ENCODE data around the gene KCNQ1OT1.

DNA sequence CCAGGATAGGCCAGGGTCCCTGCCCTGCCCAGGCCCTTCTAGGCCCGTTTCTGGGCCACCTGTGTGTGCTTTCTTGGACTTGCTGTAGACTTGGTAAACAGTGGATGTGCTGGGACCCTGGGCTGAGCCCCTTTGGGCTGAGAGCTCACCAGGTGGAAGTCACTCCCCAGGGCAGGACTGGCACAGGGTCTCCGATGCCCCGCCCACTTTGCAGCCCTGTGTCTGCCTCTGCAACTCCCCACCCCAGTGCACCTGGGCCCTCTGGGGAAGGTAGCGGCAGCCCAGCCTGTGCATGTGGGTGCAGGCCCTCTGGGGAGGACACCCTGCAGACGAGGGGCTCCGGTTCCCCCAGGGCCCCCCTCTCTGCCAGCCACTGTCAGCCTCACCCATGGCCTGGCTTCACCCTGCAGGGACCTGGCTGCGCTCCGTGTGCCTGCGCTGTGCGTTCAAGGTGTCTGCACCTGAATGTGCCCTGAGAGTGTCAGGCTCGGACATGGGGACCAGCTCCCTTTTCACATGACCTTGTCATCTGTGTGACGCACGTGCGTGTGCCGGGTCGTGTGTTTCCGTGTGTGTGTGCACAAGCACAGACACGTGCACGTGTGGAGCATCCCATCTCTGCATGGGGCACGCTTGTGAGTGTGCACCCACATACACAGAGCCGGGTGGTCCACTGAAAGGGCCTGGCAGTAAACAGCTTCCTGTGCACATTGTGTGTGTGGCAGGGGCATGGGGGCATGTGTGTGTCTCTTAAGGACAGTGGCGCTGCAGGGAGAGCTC is 118.5 kb downstream of the KCNQ1OT1 start:
- TF ChIP-seq EZH2 (optimal IDR thresholded peaks at IDR 0.05; ENCODE audit: low read depth, low read length) = no peak
- TF ChIP-seq, protein P1, sequence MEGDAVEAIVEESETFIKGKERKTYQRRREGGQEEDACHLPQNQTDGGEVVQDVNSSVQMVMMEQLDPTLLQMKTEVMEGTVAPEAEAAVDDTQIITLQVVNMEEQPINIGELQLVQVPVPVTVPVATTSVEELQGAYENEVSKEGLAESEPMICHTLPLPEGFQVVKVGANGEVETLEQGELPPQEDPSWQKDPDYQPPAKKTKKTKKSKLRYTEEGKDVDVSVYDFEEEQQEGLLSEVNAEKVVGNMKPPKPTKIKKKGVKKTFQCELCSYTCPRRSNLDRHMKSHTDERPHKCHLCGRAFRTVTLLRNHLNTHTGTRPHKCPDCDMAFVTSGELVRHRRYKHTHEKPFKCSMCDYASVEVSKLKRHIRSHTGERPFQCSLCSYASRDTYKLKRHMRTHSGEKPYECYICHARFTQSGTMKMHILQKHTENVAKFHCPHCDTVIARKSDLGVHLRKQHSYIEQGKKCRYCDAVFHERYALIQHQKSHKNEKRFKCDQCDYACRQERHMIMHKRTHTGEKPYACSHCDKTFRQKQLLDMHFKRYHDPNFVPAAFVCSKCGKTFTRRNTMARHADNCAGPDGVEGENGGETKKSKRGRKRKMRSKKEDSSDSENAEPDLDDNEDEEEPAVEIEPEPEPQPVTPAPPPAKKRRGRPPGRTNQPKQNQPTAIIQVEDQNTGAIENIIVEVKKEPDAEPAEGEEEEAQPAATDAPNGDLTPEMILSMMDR (IDR thresholded peaks at IDR 0.05; ENCODE audit: low read length) = no peak
